GM19468 (cell line): ENCODE measurements around the gene CCAR1.
"Not testable (repeated sequence)": the region's sequence is repeated elsewhere in the genome, so short reads cannot be mapped to it uniquely, and the experiment has no call there.

ENCODE experiments used
- ATAC-seq: cut with Tn5 transposase; IDR thresholded peaks from one replicate; pipeline ENCODE4 v1.9.1; 2021; ENCODE audit warnings: mild to moderate bottlenecking, moderate library complexity, moderate number of reproducible peaks; ENCODE audit not compliant: unreplicated experiment; ENCODE audit errors: extremely low read depth

CCAR1 gene

GRCh38 chr10:68822626-68823025 lies 101.6 kb downstream of the CCAR1 start:
- not testable (repeated sequence) for ATAC-seq

GRCh38 chr10:68826764-68827591 lies 105.9 kb downstream of the CCAR1 start, which contains the start of gene STOX1:
STOX1 (plus strand) TSS chr10:68827531; CDS start chr10:68827624, 93 bp downstream.
- ATAC-seq = peak; percentile 32

- ATAC-seq = peak; percentile 22
Observed at GRCh38 chr10:68827592-68827959, 106.5 kb downstream of the CCAR1 start.

- peak; percentile 22 for ATAC-seq
Observed at GRCh38 chr10:68828083-68828601, 107.1 kb downstream of the CCAR1 start.

GRCh38 chr10:68828833-68829232 lies 107.8 kb downstream of the CCAR1 start:
- ATAC-seq = no peak

- ATAC-seq = no peak
Observed at GRCh38 chr10:68829521-68829920, 108.5 kb downstream of the CCAR1 start.

DNA sequence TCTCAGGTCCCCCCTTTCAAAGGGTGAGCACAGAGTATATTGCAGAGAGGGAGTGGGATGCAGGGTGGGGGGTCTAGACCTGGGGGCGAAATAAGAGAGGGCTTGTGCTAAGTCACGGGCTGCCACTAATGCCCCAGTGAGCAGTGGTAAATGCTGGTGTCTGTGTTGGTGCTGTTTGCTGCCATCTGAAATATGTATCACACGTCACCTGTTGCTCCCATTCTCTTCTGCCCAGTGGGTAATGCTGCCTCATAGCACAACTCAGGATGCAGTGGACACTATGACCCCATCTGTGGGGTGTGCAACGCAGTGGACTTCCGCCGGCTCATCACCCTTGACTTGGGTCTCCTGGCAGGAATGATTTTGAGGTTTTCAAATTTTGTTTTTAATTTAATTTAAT lies 108.9 kb downstream of the CCAR1 start:
- no peak for ATAC-seq

DNA sequence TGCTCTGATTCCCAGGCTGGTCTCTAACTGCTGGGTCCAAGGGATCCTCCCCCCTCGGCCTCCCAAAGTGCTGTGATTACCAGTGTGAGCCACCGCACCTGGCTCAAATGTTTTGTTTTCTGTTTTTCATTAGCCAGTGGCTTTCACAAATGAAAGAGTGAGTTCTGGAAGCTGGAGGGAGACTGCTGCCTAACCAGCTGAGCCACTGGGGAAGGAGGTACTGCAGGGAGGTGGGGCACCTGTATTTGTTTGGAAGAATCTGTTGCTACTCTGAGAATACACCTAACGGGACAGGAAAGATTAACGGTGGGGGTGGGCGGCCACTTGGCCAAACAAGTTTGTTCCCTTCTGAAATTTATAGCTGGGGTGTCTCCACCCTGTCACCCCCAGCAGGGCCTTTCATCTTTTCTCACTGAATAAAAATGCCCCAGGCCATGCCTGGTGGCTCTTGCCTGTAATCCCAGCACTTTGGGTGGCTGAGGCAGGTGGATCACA lies 111.0 kb downstream of the CCAR1 start:
- no peak for ATAC-seq

DNA sequence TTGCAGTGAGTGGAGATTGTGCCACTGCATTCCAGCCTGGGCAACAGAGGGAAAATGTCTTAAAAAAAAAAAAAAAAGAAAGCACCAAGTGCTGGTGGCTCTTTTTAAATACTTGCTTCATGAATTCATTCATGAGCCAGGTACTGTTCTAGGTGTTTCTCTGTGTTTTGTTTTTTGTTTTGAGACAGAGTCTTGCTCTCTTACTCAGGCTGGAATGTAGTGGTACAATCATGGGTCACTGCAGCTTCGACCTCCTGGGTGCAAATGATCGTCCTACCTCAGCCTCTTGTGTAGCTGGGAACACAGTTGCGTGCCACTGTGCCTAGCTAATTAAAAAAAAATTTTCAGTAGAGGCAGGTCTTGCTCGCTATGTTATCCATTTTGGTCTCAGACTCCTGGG lies 111.6 kb downstream of the CCAR1 start:
- ATAC-seq = no peak

DNA sequence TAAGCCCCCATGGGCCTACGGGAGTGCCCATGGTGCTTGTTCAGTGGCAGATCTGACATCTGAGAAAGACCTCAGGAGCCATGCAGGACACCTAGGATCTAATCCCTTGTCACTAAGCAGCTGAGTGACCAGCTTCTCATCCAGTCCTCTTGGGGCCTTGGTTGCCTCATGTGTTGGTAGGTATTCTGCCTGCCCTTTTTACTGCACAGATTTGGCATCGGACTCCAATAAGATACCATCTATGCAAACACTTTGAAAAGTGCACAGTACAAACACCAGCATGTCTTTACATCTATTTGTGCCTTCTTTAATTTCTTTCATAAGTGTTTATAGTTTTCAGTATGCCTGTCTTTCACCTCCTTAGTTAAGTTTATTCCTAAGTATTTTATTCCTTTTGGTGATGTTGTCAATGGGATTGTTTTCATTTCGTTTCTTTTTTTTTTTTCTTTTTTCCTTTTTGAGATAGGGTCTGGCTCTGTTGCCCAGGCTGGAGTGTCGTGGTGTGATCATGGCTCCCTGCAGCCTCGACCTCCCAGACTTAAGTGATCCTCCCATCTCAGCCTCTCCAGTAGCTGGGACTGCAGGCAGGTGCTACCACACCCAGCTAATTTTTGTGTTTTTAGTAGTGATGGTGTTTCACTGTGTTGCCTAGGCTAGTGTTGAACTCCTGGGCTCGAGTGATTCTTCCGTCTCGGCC lies 116.7 kb downstream of the CCAR1 start:
- ATAC-seq = no peak

DNA sequence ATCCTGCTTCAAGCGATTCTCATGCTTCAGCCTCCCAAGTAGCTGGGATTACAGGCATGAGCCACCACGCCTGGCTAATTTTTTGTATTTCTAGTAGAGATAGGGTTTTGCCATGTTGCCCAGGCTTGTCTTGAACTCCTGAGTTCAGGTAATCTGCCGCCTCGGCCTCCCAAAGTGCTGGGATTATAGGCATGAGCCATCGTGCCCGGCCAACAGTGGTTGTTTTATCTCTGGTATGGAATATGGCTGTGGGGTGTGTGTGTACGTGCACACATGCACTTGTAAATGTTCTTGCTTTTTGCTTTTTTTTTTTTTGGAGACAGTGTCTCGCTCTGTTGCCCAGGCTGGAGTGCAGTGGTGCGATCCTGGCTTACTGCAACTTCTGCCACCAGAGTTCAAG lies 119.6 kb downstream of the CCAR1 start:
- ATAC-seq = not testable (repeated sequence)
